KG1 (cell line): ENCODE measurements around the gene NRDE2.
"Not testable (repeated sequence)": the region's sequence is repeated elsewhere in the genome, so short reads cannot be mapped to it uniquely, and the experiment has no call there.

Experiments used
- DNase-seq: peaks from one replicate; lab custom pipeline; 2025; lab: John Stamatoyannopoulos, UW

NRDE2 gene

DNA sequence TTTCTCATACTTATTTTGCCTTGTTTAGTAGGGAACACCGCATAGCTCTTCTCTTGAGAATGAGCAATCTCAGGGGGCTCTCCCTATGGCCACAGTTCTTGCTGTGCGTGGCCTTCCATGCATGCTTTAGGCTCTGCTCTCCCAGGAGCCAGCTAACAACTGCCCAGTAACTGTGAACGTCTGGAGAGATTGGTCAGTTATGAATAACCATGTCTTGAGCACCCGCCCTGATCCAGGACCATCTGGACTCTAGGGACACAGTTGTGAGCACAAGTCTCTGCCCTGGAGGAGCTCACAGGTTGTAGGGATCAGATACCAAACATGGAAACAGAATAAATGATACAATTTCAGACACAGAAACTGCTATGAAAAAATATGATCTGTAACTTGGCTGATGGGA, 63.3 kb downstream of the NRDE2 start:
- no peak for DNase-seq

GRCh38 chr14:90266441-90267154, 65.1 kb downstream of the NRDE2 start:
- DNase-seq = no peak

DNA sequence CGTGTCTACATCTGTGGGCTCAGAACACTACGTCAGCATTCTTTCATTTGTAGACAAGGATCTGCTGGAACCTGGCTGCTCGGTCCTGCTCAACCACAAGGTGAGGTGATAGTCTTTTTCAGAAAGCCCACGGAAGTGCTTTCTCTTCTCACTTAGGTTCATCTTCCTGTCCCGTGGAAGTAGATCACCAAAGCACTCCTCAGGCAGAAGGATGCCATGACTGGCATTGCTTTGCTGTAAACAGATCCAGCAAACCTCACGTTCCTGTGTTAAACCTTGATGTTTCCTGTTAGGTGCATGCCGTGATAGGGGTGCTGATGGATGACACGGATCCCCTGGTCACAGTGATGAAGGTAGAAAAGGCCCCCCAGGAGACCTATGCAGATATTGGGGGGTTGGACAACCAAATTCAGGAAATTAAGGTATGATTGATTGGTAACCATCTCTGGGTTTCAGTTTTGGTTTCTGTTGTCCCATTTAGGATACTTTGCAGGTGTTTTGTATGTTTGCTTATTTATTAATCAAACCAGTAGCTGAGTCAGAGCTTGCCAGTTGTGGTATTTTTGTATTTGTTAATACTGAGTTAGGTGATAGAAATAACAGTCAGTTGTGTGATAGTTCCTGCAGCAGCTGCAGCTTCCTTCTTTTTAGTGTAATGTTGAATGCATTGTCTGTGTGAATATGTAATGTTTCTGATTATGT, 67.8 kb downstream of the NRDE2 start:
- DNase-seq = no peak

DNA sequence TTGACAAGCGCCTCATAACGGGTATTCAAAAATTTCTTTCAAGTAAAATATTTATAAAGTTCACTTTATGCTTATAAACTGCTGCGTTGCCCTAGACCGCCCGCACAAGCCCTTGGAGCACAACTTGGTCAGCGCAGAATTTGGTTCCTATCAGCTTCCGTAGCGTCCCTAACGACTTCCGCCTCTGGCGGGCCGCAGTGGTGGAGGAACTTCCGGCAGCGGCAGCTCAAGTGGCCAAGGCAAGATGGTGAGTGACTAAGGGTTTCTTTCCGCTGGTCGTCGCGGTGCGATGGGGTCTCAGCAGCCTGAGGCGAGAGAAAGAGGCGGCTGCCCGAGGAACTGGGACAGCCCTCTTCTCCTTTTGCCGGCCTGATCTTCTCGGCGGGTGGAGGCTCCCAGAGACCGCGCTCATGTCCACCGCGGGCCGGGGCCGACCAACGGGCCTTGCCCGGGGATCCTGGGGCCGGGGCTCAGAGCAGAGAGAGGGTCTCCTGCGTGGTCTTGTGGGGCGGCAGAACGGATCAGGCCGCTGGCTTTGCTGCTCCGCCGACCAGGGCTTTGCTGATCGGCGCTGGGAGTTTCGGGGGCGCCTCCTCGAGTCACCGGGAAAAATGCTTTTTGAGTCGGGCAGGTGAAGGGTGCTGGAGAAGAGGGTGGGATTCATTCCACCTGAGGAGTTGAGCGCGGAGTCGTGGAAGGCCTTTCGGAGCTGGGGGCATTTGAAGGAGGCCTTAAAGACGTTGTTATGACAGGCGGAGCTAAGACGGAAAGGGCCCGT, 75.2 kb downstream of the NRDE2 start, which contains the start of gene PSMC1:
Gene PSMC1 (plus strand): TSS at position 200 of the 778 bp plus-strand sequence. CDS start 45 bp downstream, at position 245.
- DNase-seq = peak; percentile 72

DNA sequence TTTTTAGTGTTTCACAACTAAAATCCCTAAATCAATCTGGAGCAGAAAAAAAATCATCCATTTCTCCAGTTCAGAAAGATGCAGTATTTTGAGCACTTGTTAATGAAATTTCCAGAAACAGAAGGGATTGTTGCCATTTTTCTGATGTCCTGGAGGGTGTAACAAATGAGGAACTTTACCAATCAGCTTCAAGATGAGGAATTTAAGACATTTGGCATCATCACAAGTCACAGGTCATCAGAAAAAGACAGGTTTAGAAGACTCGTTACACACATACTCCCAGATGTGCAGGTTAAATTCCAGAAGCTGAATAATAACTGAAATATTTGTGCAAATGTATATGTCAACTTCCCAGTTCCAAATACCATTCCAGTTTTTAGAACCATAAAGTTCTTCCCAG, 75.9 kb downstream of the NRDE2 start:
- DNase-seq = no peak

GRCh38 chr14:90253826-90254225, 77.9 kb downstream of the NRDE2 start:
- no peak for DNase-seq

- no peak for DNase-seq
These were observed 83.1 kb downstream of the NRDE2 start for GRCh38 chr14:90248594-90248993.

GRCh38 chr14:90247441-90247840, 84.3 kb downstream of the NRDE2 start:
- not testable (repeated sequence) for DNase-seq

GRCh38 chr14:90246936-90247335, 84.8 kb downstream of the NRDE2 start:
- no peak for DNase-seq

DNA sequence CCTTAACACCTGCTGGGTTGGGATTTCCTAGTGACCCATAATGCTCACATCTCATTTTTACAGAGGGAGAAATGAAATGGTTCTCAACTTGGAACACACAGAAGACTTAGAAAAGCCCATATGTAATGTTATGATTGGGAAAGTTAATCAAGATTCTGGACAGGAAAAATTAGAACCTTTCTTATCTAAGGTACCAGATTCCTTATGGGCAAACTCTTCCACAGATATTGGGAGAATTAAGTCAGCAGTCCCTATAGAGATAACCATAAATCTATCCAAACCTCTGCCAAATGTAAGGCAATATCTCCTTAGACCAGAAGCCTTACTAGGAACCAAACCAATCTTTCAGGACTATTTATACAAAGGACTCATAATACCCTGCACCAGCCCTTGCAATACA, 89.3 kb downstream of the NRDE2 start:
- no peak for DNase-seq

- DNase-seq = no peak
These were observed 92.6 kb downstream of the NRDE2 start for GRCh38 chr14:90239139-90239538.

DNA sequence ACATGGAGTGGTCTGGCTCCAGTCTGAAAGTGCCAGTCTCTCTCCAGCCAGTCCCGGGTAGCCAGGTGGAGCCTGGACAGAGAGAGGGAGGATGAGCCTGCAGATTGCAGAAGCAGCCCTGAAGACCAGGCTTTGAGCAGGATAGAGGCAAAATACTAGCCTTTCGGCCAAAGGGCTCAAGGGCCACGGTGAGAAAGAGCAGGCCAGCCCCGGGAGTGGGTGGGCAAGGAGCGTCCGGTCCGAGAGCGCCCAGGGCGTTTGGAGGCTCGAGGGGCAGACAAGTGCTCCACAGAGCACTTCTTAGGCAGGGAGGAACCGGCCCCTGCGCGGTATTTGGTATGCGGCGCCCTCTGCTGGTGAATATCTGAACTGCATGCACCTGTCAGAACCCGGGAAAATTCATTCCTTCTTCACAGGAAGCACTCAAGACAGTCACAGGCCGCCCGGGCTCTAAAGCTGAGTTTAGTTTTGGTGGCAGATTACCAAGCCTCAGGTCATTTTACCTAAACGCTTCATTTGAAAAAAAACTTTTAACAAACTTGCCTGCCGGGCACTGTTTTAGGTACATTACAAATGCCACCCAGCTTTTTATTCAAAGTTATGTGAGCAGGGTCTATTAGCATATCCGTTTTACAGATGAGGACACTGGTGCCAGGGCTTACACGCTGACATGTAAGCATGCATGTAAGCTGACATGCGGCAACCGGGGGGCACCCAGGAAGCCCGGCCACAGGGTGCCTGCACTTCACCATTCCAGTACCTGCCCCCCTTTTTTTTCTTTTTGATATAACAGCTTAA, 96.4 kb downstream of the NRDE2 start:
- DNase-seq = peak; percentile 35

GRCh38 chr14:90229942-90230341, 101.8 kb downstream of the NRDE2 start:
- DNase-seq = not testable (repeated sequence)

DNA sequence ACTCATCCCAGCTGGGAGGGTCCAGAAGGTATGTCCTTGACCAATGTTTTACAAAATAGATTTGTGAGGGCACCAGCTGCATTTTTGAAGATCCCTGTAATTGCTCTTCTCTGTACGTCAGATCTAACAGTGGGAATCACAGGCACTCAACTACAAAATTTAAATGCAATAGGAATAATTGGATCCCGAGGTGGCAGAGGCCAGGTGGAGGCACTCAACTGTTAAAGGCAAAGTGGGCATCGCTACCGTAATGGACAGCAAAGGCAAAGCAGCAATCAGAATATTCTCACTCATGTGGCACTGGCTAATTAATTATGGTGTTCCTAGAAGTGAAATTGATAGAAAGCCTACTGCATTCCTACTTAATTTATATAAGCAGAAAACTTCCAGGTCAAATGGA, 103.3 kb downstream of the NRDE2 start:
- DNase-seq = no peak
